IPS-15b (cell line): ENCODE data around the gene RAD51B.

Experiments
- H3K27me3 ChIP-seq: one replicate; pipeline ENCODE4 v1.6.1; 2013; ENCODE audit warnings: low read length; ENCODE audit not compliant: control insufficient read depth, insufficient read depth
- H3K36me3 ChIP-seq: one replicate; pipeline ENCODE4 v1.6.1; 2013; ENCODE audit warnings: low read length; ENCODE audit not compliant: control insufficient read depth, insufficient read depth
- H3K4me1 ChIP-seq: one replicate; pipeline ENCODE4 v1.6.1; 2013; ENCODE audit warnings: mild to moderate bottlenecking, low read length; ENCODE audit not compliant: control insufficient read depth, insufficient read depth
- H3K4me3 ChIP-seq: one replicate; pipeline ENCODE4 v1.5.1; 2013; ENCODE audit warnings: low read depth, low read length
- H3K9ac ChIP-seq: one replicate; pipeline ENCODE4 v1.6.1; 2013; ENCODE audit warnings: low read depth, mild to moderate bottlenecking, low read length
- H3K9me3 ChIP-seq: one replicate; pipeline ENCODE4 v1.6.1; 2013; ENCODE audit warnings: mild to moderate bottlenecking, low read length; ENCODE audit not compliant: control insufficient read depth, insufficient read depth

Gene RAD51B

DNA sequence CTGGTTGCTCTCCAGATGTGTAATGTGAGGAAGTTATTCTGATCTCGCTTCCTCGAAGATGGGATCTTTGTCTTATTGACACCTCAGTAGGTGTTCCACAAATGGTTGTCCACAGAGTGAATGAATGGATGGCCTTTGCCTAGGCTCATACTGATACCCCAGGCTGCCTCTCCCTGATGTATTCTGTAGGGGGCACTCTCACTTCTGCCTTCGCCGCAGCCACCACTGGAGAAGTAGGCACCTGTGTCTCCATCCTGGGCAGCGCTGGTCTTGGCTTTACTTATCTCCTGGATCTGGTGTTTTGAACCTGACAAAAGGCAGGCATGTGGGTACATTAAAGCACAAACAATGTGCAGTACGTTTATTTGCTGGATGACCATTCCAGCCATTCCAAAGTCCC is 891.2 kb downstream of the RAD51B start:
- Histone ChIP-seq H3K9ac (no peak overlapping the region), H3K4me1 (no peaks in the 10 kb centered on the region), H3K9me3 (no peaks in the 10 kb centered on the region), H3K4me3 (no peak overlapping the region), H3K27me3 (no peaks in the 10 kb centered on the region), H3K36me3 (no peaks in the 10 kb centered on the region)

DNA sequence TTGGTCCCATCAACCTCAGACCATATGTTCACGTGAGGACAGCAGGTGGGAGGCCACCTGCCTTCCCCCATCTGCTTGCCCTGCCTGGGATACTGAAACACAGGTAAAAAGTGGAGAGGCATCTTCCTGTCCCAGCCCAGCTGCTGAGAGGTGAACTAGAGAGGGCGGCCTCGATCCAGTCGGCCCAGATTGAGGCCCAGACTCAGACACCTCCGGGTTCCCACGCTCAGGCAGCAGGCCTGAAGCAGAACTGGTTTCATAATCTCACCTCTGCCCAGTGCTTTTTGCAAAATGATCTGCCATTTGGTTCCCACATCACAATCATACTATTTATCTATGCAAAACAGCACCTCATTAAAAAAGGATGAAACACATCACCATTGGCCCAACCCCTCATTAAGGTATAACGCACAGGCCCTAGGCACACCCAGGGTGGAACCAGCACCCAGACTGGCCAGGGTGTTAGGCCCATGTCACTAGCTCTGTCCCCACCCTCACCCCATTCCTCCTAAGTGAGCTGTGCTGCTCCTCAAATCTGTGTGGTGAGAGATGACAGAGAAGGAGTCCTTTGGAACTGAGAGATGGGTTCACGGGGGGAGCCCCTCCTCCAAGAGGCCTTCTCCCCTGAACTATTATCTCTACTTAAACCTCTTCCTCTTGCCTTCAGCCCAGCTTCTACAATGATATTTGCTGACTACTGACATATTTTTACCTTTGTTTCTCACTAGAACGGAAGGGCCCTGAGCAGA is 892.2 kb downstream of the RAD51B start:
- Histone ChIP-seq H3K9me3 (no peaks in the 10 kb centered on the region), H3K36me3 (no peaks in the 10 kb centered on the region), H3K4me1 (no peaks in the 10 kb centered on the region), H3K27me3 (no peaks in the 10 kb centered on the region), H3K4me3 (no peak overlapping the region), H3K9ac (no peak overlapping the region)

DNA sequence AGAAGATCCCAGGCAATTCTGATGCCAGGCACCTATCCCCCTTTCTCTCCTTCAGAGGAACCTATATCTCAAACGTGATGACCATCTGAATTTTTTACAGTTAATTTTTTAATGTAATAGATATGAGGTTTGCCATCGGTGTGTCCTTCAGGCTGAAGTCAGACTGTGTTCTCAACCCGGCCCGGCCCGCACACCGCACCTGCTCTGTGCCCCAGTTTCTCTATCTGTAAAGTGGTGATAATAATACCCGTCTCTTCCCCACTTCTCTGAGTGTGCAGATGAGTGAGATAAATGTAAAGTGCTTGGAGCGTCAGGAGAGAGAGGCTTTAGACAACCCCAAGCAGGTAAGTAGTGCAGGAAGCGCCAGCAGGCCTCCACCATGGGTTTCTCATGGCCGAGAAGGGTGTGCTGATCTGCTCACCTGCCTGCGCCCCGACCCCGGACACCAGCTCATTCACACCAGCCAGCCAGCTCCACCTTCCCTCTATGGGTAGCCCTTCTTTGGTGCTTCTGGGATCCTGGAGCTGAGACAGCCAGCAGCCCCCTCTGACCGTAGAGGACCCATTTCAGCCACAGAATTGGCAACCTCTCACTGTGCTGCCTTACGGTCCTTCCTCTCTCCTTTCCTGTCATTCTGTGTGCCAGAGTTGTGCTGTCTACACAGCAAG is 893.3 kb downstream of the RAD51B start:
- Histone ChIP-seq H3K9me3 (no peaks in the 10 kb centered on the region), H3K9ac (no peak overlapping the region), H3K4me3 (no peak overlapping the region), H3K36me3 (no peaks in the 10 kb centered on the region), H3K4me1 (no peaks in the 10 kb centered on the region), H3K27me3 (no peaks in the 10 kb centered on the region)

DNA sequence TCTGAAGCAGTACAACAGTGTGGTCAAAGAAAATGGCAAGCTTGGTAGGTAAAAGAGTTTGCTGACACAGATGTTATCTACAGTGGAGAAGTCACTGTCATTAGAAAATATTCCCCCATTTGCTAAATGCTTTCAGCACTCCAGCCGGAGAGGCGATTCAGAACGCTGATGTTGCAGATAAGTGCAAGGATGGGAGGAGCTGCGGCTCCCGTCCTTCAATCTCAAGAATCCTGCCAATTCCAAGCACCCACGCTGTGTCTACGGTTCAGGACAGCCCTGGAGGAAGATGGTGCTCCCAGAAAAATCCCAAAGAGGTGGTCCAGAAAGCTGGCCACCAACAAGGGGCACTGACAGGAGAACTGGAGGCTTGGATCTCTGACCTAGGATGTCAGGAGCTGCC is 894.2 kb downstream of the RAD51B start:
- H3K27me3 ChIP-seq: no peaks in the 10 kb centered on the region
- H3K9me3 ChIP-seq: no peaks in the 10 kb centered on the region
- no peaks in the 10 kb centered on the region for H3K4me1 ChIP-seq
- no peak overlapping the region for H3K4me3 ChIP-seq
- H3K9ac ChIP-seq: no peak overlapping the region
- no peaks in the 10 kb centered on the region for H3K36me3 ChIP-seq

DNA sequence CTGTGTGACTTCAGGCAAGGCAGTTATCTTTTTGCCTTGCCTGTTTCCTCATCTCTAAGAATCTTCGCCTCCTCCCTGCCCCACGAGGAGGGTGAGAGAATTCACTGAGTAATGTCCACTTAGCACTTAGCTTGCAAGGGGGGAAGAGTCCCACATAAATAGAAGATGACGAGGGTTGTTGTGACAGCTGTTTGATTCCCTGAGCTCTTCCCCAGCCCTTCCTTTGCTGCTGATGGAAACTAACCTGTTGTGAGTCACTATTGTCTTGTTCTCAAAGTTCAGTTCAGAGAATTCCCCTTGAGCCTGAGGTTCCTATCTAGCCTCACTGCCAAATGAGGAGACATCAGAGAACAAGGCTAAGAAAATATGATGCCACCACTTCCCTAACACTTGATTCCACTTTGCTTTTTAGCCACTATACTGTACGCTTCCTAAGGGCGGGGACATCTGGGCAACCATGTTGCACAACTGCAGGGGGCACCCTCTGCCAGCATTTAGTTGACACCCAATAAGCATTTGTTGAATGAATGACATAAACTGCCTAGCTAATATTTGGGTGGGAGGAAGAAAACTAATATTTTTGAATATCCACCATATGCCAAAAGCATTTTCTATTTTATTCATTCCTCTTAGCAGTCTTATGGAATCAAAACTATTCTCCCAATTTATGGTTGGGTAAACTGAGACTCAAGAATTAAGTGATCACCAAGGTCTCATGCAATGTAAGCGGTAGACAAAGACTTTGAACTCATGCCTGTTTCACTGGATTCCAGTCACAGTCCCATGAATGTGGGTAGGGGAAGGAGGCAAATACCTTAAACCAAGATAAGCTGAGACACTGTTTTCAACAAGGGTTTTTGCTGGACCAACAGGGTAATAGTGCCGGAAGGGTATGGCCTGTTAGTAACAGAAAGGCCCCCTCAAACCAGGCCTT is 895.7 kb downstream of the RAD51B start:
- no peaks in the 10 kb centered on the region for H3K9me3 ChIP-seq
- H3K36me3 ChIP-seq: no peaks in the 10 kb centered on the region
- no peaks in the 10 kb centered on the region for H3K4me1 ChIP-seq
- H3K9ac ChIP-seq: no peak overlapping the region
- no peaks in the 10 kb centered on the region for H3K27me3 ChIP-seq
- H3K4me3 ChIP-seq: no peak overlapping the region

DNA sequence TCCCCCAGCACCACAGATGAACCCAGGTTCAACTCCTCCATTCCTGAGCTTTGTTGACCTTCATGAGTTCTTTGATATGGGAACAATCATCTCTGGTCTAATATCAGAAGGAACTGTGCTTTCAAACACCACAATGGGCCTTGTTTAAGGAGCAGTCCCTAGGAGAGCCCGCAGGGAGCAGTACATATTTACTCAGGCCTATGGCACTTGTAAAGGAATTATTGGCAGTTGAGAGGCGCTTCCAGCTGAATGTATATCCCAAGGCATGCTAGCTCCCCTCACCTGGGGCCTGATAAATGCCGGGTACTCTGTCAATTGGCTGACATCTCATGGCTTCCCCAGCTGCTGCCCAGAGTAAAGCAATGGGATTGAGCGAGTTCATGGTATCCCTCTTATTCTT is 897.1 kb downstream of the RAD51B start:
- Histone ChIP-seq H3K27me3 (no peaks in the 10 kb centered on the region), H3K9me3 (no peaks in the 10 kb centered on the region), H3K36me3 (no peaks in the 10 kb centered on the region), H3K4me1 (no peaks in the 10 kb centered on the region), H3K4me3 (no peak overlapping the region), H3K9ac (no peak overlapping the region)

DNA sequence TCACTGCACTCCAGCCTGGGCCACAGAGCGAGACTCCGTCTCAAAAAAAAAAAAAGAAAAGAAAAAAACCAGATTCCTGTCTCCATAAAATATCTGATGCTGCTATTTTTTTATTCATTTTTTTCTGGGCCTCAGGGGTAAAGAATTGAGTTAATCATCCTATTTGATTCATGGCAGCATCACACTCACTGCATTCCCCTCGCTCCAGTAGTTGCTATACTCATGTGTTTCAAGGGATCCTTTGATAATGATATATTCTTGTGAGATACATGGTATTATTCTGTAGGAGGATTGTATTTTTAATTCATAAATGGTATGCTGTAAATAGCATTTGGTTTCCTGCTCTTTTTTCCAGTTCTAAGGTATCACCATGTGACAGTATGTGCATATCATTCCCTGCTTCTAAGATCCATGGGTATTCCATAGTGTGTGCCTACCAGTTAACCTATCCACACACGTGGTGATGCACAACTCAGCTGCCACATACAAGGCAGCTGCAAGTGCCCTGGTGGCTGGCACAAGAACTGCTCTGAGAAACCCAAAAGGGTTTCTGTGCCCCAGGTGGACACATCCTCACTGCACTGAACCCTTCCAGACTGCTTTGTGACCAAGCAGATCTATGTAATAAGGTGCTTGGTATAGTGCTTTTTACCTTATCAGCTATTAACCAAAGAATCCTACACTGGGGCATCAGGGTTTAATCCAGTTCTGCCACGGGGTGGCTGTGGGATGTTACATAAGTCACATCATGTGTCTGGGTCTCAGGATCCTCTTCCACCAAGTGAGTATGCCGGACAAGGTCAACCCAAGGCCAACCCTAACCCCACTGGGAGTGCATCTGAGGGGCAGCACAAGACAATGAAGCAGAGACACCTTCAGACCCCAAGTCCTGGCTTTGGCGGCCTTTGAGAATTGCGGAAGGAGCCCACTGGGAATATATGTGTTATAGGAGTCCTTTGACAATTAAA is 898.7 kb downstream of the RAD51B start:
- no peaks in the 10 kb centered on the region for H3K27me3 ChIP-seq
- H3K4me3 ChIP-seq: no peak overlapping the region
- no peak overlapping the region for H3K9ac ChIP-seq
- H3K36me3 ChIP-seq: no peaks in the 10 kb centered on the region
- H3K9me3 ChIP-seq: no peaks in the 10 kb centered on the region
- H3K4me1 ChIP-seq: no peaks in the 10 kb centered on the region

DNA sequence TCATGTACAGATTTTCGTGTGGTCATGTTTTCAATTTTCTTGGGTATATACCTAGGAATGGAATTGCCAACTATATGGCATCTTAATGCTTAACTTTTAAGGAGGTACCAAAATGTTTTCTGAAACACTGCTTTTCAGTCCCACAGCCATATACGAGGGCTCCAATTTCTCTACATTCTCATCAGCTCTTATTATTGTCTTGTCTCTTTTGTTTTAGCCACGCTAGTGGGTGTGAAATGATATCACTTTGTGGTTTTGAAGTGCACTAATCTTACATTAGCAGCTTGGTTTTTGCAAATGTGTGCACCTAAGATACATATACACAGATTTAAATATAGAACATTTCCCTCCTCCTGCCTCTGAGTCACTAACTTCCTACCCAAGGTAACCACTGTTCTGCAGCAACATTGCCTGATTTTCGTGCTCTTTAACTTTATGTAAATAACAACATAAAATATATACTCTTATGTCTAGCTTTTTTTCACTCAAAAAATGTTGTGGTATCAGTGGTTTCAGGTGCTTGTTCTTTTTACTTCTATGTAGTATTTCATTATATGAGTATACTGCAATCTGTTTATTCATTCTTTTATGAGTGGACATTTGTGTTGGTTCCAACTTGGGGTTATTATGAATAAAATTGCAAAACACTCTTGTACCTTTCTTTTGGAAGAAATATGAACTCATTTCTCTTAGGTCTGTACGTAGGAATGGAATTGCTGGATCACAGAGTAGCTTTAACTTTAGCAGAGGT is 900.2 kb downstream of the RAD51B start:
- no peaks in the 10 kb centered on the region for H3K27me3 ChIP-seq
- H3K4me1 ChIP-seq: no peaks in the 10 kb centered on the region
- H3K9ac ChIP-seq: no peak overlapping the region
- no peaks in the 10 kb centered on the region for H3K9me3 ChIP-seq
- no peaks in the 10 kb centered on the region for H3K36me3 ChIP-seq
- no peak overlapping the region for H3K4me3 ChIP-seq

DNA sequence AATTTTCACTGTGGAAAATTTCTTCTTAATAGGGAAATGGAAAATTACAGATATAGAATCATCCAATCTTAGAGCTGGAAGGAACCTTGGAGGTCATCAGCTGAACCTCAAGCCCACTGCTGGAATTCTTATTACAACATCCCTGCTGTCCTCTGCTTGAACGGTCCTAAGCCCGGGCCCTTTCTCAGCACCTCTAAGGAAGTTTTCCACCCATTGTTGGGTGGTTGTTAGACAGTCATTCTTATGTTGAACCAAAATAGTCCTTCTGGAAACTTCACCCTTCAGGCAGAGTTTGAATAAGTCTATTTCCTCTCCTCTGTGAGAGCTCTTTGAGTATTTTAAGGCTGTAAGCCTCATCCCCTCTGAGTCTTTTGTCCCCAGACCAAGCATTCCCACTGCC is 902.6 kb downstream of the RAD51B start:
- no peak overlapping the region for H3K9ac ChIP-seq

DNA sequence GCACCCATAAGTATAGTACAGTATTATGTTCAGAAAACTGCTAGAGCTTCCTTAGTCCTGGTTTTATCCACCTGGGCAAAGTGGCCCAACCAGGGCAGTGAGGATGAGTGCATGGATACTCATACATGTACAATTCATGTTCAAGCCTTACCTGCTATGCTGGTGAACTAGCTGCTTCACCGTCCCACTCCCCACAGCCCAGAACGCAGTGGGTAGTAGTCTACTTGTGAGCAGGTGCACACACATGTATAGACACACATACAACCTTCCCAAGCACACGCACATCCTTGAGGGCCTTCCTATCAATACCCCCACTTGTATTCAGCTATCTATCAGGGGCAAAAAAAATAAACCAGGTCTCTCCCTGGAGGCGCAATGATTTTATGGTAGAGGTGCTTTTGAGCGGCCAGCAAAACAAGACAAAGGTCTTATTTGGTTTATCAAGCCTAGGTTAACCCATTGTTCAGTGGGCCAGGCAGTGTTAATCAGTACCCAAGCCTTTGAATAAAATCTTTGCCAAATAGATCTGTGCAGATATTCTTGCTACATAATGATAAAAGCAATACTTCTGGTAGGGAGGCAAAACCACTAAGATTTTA is 903.5 kb downstream of the RAD51B start:
- Histone ChIP-seq H3K27me3 (no peaks in the 10 kb centered on the region), H3K9me3 (no peaks in the 10 kb centered on the region), H3K4me3 (no peak overlapping the region), H3K9ac (no peak overlapping the region), H3K36me3 (no peaks in the 10 kb centered on the region), H3K4me1 (no peaks in the 10 kb centered on the region)

More for the DNA sequence above, 902.6 kb downstream of the RAD51B start:
- Histone ChIP-seq H3K4me3 (no peak overlapping the region), H3K4me1 (no peaks in the 10 kb centered on the region), H3K27me3 (no peaks in the 10 kb centered on the region), H3K9me3 (no peaks in the 10 kb centered on the region), H3K36me3 (no peaks in the 10 kb centered on the region)
